ENCODE results near the gene NDUFB6. TPM values are rescaled to one million over a fixed set of nuclear protein-coding genes. Genes with fewer than 3 reads are reported as not detected.

NDUFB6 gene
- total and polyA plus RNA-seq, 9 of the 15 experiments (the other 6 are each of a cell fraction or from before 2014, with no cell fraction given): 26.5 to 88.1 (median 64.0) TPM

- WGBS (ENCODE audit: insufficient coverage, low coverage, missing lambda C conversion rate): 0% methylated on average over 4 of the region's 4 CpGs
- DNase-seq (ENCODE audit: extremely low read depth in 1 of 4, low spot score in 3 of 4): no peak
- intact Hi-C loops (cut with micrococcal nuclease): no loop called here
- no peaks in the 10 kb centered on the region for H4K20me1 ChIP-seq (replicated peaks; ENCODE audit: control insufficient read depth, insufficient read depth, low read length)
- no peak for TF ChIP-seq RNF2 (IDR thresholded peaks at IDR 0.05)
- no peak for TF ChIP-seq ZNF717 (CRISPR knock-in tag; IDR thresholded peaks at IDR 0.05)
- no peak for TF ChIP-seq GTF2A2 (tag; IDR thresholded peaks at IDR 0.05)
- no peak for TF ChIP-seq JUN (IDR thresholded peaks at IDR 0.05; ENCODE audit: borderline replicate concordance, low read depth, low read length)
- no peak for TF ChIP-seq JUN (CRISPR knock-in tag; IDR thresholded peaks at IDR 0.05; ENCODE audit: borderline replicate concordance)
- TF ChIP-seq BHLHE40 (IDR thresholded peaks at IDR 0.05; ENCODE audit: low read length): no peak
- no peak overlapping the region for H3K27ac ChIP-seq (ENCODE audit: extremely low read depth, low read depth, low read length)
- ATAC-seq: no peak
- no peaks in the 10 kb centered on the region for H3K9me1 ChIP-seq (ENCODE audit: control insufficient read depth, insufficient read depth, low read length)
- FAIRE-seq: no peak
- H3K4me2 ChIP-seq (ENCODE audit: insufficient read depth, low read length): no peak overlapping the region
- ChIA-PET POLR2A (no interaction called here), CTCF (ENCODE audit: low intra/inter-chr PET ratio) (no interaction called here)
- no peaks in the 10 kb centered on the region for H3K27me3 ChIP-seq (ENCODE audit: control insufficient read depth in 2 of 2, insufficient read depth in 2 of 2, low read length in 2 of 2)
- BruUV-seq (replicated peaks): no TSS peak
- H2AFZ ChIP-seq (ENCODE audit: low read depth, low read length): no peak overlapping the region
- no peaks in the 10 kb centered on the region for H3K9me3 ChIP-seq (replicated peaks; ENCODE audit: control insufficient read depth, insufficient read depth, low read depth, low read length)
- H3K4me3 ChIP-seq: no peak overlapping the region
- H3K4me1 ChIP-seq (replicated peaks in 1 of 2; ENCODE audit: control insufficient read depth in 2 of 2, insufficient read depth in 2 of 2, low read length in 2 of 2): no peaks in the 10 kb centered on the region
- H3K9ac ChIP-seq (ENCODE audit: insufficient read depth in 1 of 2, low read depth in 2 of 2, low read length in 2 of 2): no peak overlapping the region
- in situ Hi-C loops (cut with MboI): no loop called here
- no peaks in the 10 kb centered on the region for H3K79me2 ChIP-seq (ENCODE audit: control insufficient read depth, insufficient read depth, low read length)
- no peaks in the 10 kb centered on the region for H3K36me3 ChIP-seq (ENCODE audit: control insufficient read depth, insufficient read depth, low read length)
Observed at GRCh38 chr9:32596096-32596865, 23.3 kb upstream of the NDUFB6 start.

GRCh38 chr9:32590898-32591297, 17.9 kb upstream of the NDUFB6 start:
- Histone ChIP-seq H3K4me2 (ENCODE audit: insufficient read depth, low read length) (no peak overlapping the region), H3K9ac (ENCODE audit: insufficient read depth in 1 of 2, low read depth in 2 of 2, low read length in 2 of 2) (no peak overlapping the region), H3K79me2 (ENCODE audit: control insufficient read depth, insufficient read depth, low read length) (no peaks in the 10 kb centered on the region), H2AFZ (ENCODE audit: low read depth, low read length) (no peak overlapping the region), H3K4me1 (replicated peaks in 1 of 2; ENCODE audit: control insufficient read depth in 2 of 2, insufficient read depth in 2 of 2, low read length in 2 of 2) (no peaks in the 10 kb centered on the region), H4K20me1 (replicated peaks; ENCODE audit: control insufficient read depth, insufficient read depth, low read length) (no peaks in the 10 kb centered on the region), H3K27me3 (ENCODE audit: control insufficient read depth in 2 of 2, insufficient read depth in 2 of 2, low read length in 2 of 2) (no peaks in the 10 kb centered on the region; a peak in 1 of 5 replicates), H3K9me3 (replicated peaks; ENCODE audit: control insufficient read depth, insufficient read depth, low read depth, low read length) (no peaks in the 10 kb centered on the region), H3K27ac (ENCODE audit: extremely low read depth, low read depth, low read length) (no peak overlapping the region), H3K9me1 (ENCODE audit: control insufficient read depth, insufficient read depth, low read length) (no peaks in the 10 kb centered on the region), H3K36me3 (ENCODE audit: control insufficient read depth, insufficient read depth, low read length) (no peaks in the 10 kb centered on the region), H3K4me3 (no peak overlapping the region)
- FAIRE-seq (no peak), DNase-seq (ENCODE audit: extremely low read depth in 1 of 4, low spot score in 3 of 4) (no peak), ATAC-seq (no peak)
- ChIA-PET POLR2A (interaction anchor here (1.4 kb wide), 1 partner anchor 11 kb away, joined by 4 read pairs; no protein-coding TSS in a partner anchor), CTCF (ENCODE audit: low intra/inter-chr PET ratio) (no interaction called here)
- whole genome bisulfite sequencing (ENCODE audit: insufficient coverage, low coverage, missing lambda C conversion rate): 14% methylated on average over 1 of the region's 1 CpG
- intact Hi-C loops (cut with micrococcal nuclease): no loop called here
- in situ Hi-C loops (cut with MboI): no loop called here
- BruUV-seq (replicated peaks): no TSS peak
- TF ChIP-seq PHF8 (IDR thresholded peaks at IDR 0.05; ENCODE audit: borderline replicate concordance, low read length) (no peak), ETS2 (tag; IDR thresholded peaks at IDR 0.05; ENCODE audit: borderline replicate concordance, poor library complexity, severe bottlenecking) (no peak), ZFP36 (IDR thresholded peaks at IDR 0.05; ENCODE audit: low read depth, low read length, partially characterized antibody) (no peak), ZNF445 (CRISPR knock-in tag; IDR thresholded peaks at IDR 0.05; ENCODE audit: low read depth) (no peak), MITF (IDR thresholded peaks at IDR 0.05) (no peak), ZBTB43 (CRISPR knock-in tag; IDR thresholded peaks at IDR 0.05) (no peak), NRF1 (conservative IDR thresholded peaks at IDR 0.05 in 1 of 2, IDR thresholded peaks at IDR 0.05 in 1 of 2) (no peak), CHD1 (IDR thresholded peaks at IDR 0.05; ENCODE audit: low read length) (no peak)
